Measurements from ENCODE around the gene SLC9A3.

SLC9A3 gene

GRCh38 chr5:555058-555623, 30.9 kb upstream of the SLC9A3 start:
- no peak overlapping the region for H3K9ac ChIP-seq (ENCODE audit: low read length)
- H3K4me2 ChIP-seq (ENCODE audit: low read length), result no peak overlapping the region
- no peaks in the 10 kb centered on the region for H4K20me1 ChIP-seq (ENCODE audit: insufficient read depth, low read length)
- no peak overlapping the region for H2AFZ ChIP-seq (ENCODE audit: low read depth, low read length)
- H3K27ac ChIP-seq (ENCODE audit: low read length), result no peak overlapping the region
- peaks cover 16% of the 10 kb centered on the region for H3K27me3 ChIP-seq (ENCODE audit: low read depth, low read length)
- H3K79me2 ChIP-seq (ENCODE audit: low read length), result no peaks in the 10 kb centered on the region
- TF ChIP-seq EZH2phosphoT487 (IDR thresholded peaks at IDR 0.05; ENCODE audit: low read depth), result no peak
- no peak for TF ChIP-seq CTCF (IDR thresholded peaks at IDR 0.05; ENCODE audit: low read depth, low read length)
- H3K9me3 ChIP-seq (ENCODE audit: insufficient read depth, low read length), result no peaks in the 10 kb centered on the region
- peaks cover 4% of the 10 kb centered on the region; the same call in 1 of the 2 replicates for H3K4me1 ChIP-seq (ENCODE audit: low read length)
- no peaks in the 10 kb centered on the region for H3K36me3 ChIP-seq (replicated peaks; ENCODE audit: low read depth, low read length)
- no peak overlapping the region for H3K4me3 ChIP-seq (ENCODE audit: low read length)

GRCh38 chr5:554284-554988, 30.2 kb upstream of the SLC9A3 start:
- H3K79me2 ChIP-seq (ENCODE audit: low read length), result no peaks in the 10 kb centered on the region
- no peak for TF ChIP-seq CTCF (IDR thresholded peaks at IDR 0.05; ENCODE audit: low read depth, low read length)
- TF ChIP-seq EZH2phosphoT487 (IDR thresholded peaks at IDR 0.05; ENCODE audit: low read depth), result no peak
- H3K9ac ChIP-seq (ENCODE audit: low read length), result no peak overlapping the region
- H2AFZ ChIP-seq (ENCODE audit: low read depth, low read length), result no peak overlapping the region
- H3K27me3 ChIP-seq (ENCODE audit: low read depth, low read length), result peaks cover 20% of the 10 kb centered on the region
- peak overlapping the region; percentile 26 for H3K4me2 ChIP-seq (ENCODE audit: low read length)
- no peaks in the 10 kb centered on the region for H3K9me3 ChIP-seq (ENCODE audit: insufficient read depth, low read length)
- H3K4me3 ChIP-seq (ENCODE audit: low read length), result 0 out of 2 replicates have a peak overlapping the region, but pooled peaks have one; percentile 8
- H4K20me1 ChIP-seq (ENCODE audit: insufficient read depth, low read length), result no peaks in the 10 kb centered on the region
- H3K36me3 ChIP-seq (replicated peaks; ENCODE audit: low read depth, low read length), result no peaks in the 10 kb centered on the region
- H3K27ac ChIP-seq (ENCODE audit: low read length), result no peak overlapping the region
- H3K4me1 ChIP-seq (ENCODE audit: low read length), result peaks cover 4% of the 10 kb centered on the region; the same call in 1 of the 2 replicates

- TF ChIP-seq CTCF (IDR thresholded peaks at IDR 0.05; ENCODE audit: low read depth, low read length) (no peak), EZH2phosphoT487 (IDR thresholded peaks at IDR 0.05; ENCODE audit: low read depth) (no peak)
- H3K27ac ChIP-seq (ENCODE audit: low read length), result no peak overlapping the region
- no peaks in the 10 kb centered on the region for H3K9me3 ChIP-seq (ENCODE audit: insufficient read depth, low read length)
- peaks cover 20% of the 10 kb centered on the region for H3K27me3 ChIP-seq (ENCODE audit: low read depth, low read length)
- H2AFZ ChIP-seq (ENCODE audit: low read depth, low read length), result 0 out of 2 replicates have a peak overlapping the region, but pooled peaks have one; percentile 13
- H3K9ac ChIP-seq (ENCODE audit: low read length), result no peak overlapping the region
- no peaks in the 10 kb centered on the region for H4K20me1 ChIP-seq (ENCODE audit: insufficient read depth, low read length)
- peaks cover 4% of the 10 kb centered on the region; the same call in 1 of the 2 replicates for H3K4me1 ChIP-seq (ENCODE audit: low read length)
- 0 out of 2 replicates have a peak overlapping the region, but pooled peaks have one; percentile 8 for H3K4me3 ChIP-seq (ENCODE audit: low read length)
- H3K4me2 ChIP-seq (ENCODE audit: low read length), result peak overlapping the region; percentile 26
- no peaks in the 10 kb centered on the region for H3K36me3 ChIP-seq (replicated peaks; ENCODE audit: low read depth, low read length)
- H3K79me2 ChIP-seq (ENCODE audit: low read length), result no peaks in the 10 kb centered on the region
These were observed 29.6 kb upstream of the SLC9A3 start for GRCh38 chr5:553874-554273.

GRCh38 chr5:551406-551805, 27.2 kb upstream of the SLC9A3 start:
- Histone ChIP-seq H3K27me3 (ENCODE audit: low read depth, low read length) (peaks cover 24% of the 10 kb centered on the region), H4K20me1 (ENCODE audit: insufficient read depth, low read length) (no peaks in the 10 kb centered on the region), H3K9me3 (ENCODE audit: insufficient read depth, low read length) (no peaks in the 10 kb centered on the region), H3K9ac (ENCODE audit: low read length) (no peak overlapping the region), H3K4me2 (ENCODE audit: low read length) (no peak overlapping the region), H3K4me3 (ENCODE audit: low read length) (no peak overlapping the region), H3K4me1 (ENCODE audit: low read length) (peaks cover 14% of the 10 kb centered on the region), H3K36me3 (replicated peaks; ENCODE audit: low read depth, low read length) (no peaks in the 10 kb centered on the region), H3K27ac (ENCODE audit: low read length) (no peak overlapping the region), H2AFZ (ENCODE audit: low read depth, low read length) (no peak overlapping the region), H3K79me2 (ENCODE audit: low read length) (no peaks in the 10 kb centered on the region)
- no peak for TF ChIP-seq EZH2phosphoT487 (IDR thresholded peaks at IDR 0.05; ENCODE audit: low read depth)
- TF ChIP-seq CTCF (IDR thresholded peaks at IDR 0.05; ENCODE audit: low read depth, low read length), result no peak
